Mesangial cell (primary cell): ENCODE data around the gene SPRR1A. TPM values are rescaled to one million over a fixed set of nuclear protein-coding genes. Genes with fewer than 3 reads are reported as not detected.

ENCODE experiments used
- total RNA-seq: library from RNA; depleted of rRNA; stranded (reverse); fragments of >200 nt; gene quantifications from 2 replicates; pipeline ENCODE4 v1.2.3, GENCODE V29; 2015

The SPRR1A gene
- total RNA-seq = not detected in 2 replicates

GRCh38 chr1:152983743-152984142, at the start of gene SPRR1A:
TSS of gene SPRR1A (plus strand) at chr1:152984081. CDS start at chr1:152985231, 1,150 bp downstream.

GRCh38 chr1:152946651-152947256, 37.1 kb upstream of the SPRR1A start, which contains the start of gene SPRR5:
TSS of gene SPRR5 (plus strand) at chr1:152947206. CDS start at chr1:152948555, 1,349 bp downstream.

GRCh38 chr1:152970495-152970894, 13.4 kb upstream of the SPRR1A start, which contains the start of gene SPRR4:
TSS of gene SPRR4 (plus strand) at chr1:152970648. CDS start at chr1:152971891, 1,243 bp downstream.

GRCh38 chr1:153001382-153001781, 17.5 kb downstream of the SPRR1A start, which contains the start of gene SPRR3:
TSS of gene SPRR3 (plus strand) at chr1:153001749. CDS start at chr1:153003021, 1,272 bp downstream.

GRCh38 chr1:153030895-153031294, 47.0 kb downstream of the SPRR1A start, which contains the start of gene SPRR1B:
TSS of gene SPRR1B (plus strand) at chr1:153031203. CDS start at chr1:153032346, 1,143 bp downstream.

Other genes starting within 250 kb of the SPRR1A start
- gene KPRP, start 226.1 kb upstream of the SPRR1A start, total RNA-seq = not detected in 2 replicates
- gene LCE1F, start 208.9 kb upstream of the SPRR1A start, total RNA-seq = not detected in 2 replicates
- not detected in 2 replicates for gene LCE1E, start 197.8 kb upstream of the SPRR1A start, total RNA-seq
- not detected in 2 replicates for gene LCE1D, start 187.4 kb upstream of the SPRR1A start, total RNA-seq
- gene LCE1C, start 177.4 kb upstream of the SPRR1A start, total RNA-seq = not detected in 2 replicates
- not detected in 2 replicates for gene LCE1B, start 172.1 kb upstream of the SPRR1A start, total RNA-seq
- gene LCE1A, start 156.6 kb upstream of the SPRR1A start, total RNA-seq = not detected in 2 replicates
- not detected in 2 replicates for gene LCE6A, start 141.2 kb upstream of the SPRR1A start, total RNA-seq
- not detected in 2 replicates for gene LCE7A, start 124.1 kb upstream of the SPRR1A start, total RNA-seq
- not detected in 2 replicates for gene SMCP, start 105.8 kb upstream of the SPRR1A start, total RNA-seq
- not detected in 2 replicates for gene IVL, start 75.5 kb upstream of the SPRR1A start, total RNA-seq
- not detected in 2 replicates for gene SPRR5, start 36.9 kb upstream of the SPRR1A start, total RNA-seq
- not detected in 2 replicates for gene SPRR4, start 13.4 kb upstream of the SPRR1A start, total RNA-seq
- not detected in 2 replicates for gene SPRR3, start 17.7 kb downstream of the SPRR1A start, total RNA-seq
- gene SPRR1B, start 47.1 kb downstream of the SPRR1A start, total RNA-seq = not detected in 2 replicates
- not detected in 2 replicates for gene SPRR2D, start 57.0 kb downstream of the SPRR1A start, total RNA-seq
- gene SPRR2A, start 73.4 kb downstream of the SPRR1A start, total RNA-seq = not detected in 2 replicates
- gene SPRR2B, start 87.5 kb downstream of the SPRR1A start, total RNA-seq = not detected in 2 replicates
- gene SPRR2E, start 110.4 kb downstream of the SPRR1A start, total RNA-seq = not detected in 2 replicates
- not detected in 2 replicates for gene SPRR2F, start 129.4 kb downstream of the SPRR1A start, total RNA-seq
- gene SPRR2G, start 166.8 kb downstream of the SPRR1A start, total RNA-seq = not detected in 2 replicates
- not detected in 2 replicates for gene LELP1, start 219.3 kb downstream of the SPRR1A start, total RNA-seq
- gene PRR9, start 233.5 kb downstream of the SPRR1A start, total RNA-seq = not detected in 2 replicates